Loucy (cell line): ENCODE measurements around the gene SUGP2.
"Not testable (repeated sequence)": the region's sequence is repeated elsewhere in the genome, so short reads cannot be mapped to it uniquely, and the experiment has no call there.

Experiments
- H2AFZ ChIP-seq: fragments of 200-600 bp; sonication (generic); 2 replicates; pipeline ENCODE4 v1.6.0; 2016; ENCODE audit warnings: antibody characterized with exemption, mild to moderate bottlenecking, low read length, moderate library complexity
- H3F3A ChIP-seq: fragments of 200-600 bp; 2 replicates; pipeline ENCODE4 v1.6.0; 2016; ENCODE audit warnings: antibody characterized with exemption, low read depth, mild to moderate bottlenecking
- H3K27me3 ChIP-seq: fragments of 200-600 bp; sonication (generic); 2 replicates; pipeline ENCODE4 v1.6.1; 2014; ENCODE audit warnings: low read length, mild to moderate bottlenecking; ENCODE audit not compliant: insufficient read depth, poor library complexity, severe bottlenecking
- H3K36me3 ChIP-seq: fragments of 200-600 bp; sonication (generic); 2 replicates; pipeline ENCODE4 v1.6.1; 2016; ENCODE audit warnings: low read length; ENCODE audit not compliant: insufficient read depth
- H3K4me1 ChIP-seq: fragments of 200-600 bp; sonication (generic); 2 replicates; pipeline ENCODE4 v1.5.1; 2014; ENCODE audit warnings: low read length, mild to moderate bottlenecking; ENCODE audit not compliant: insufficient read depth, poor library complexity, severe bottlenecking
- H3K4me2 ChIP-seq: fragments of 200-600 bp; sonication (generic); 2 replicates; pipeline ENCODE4 v1.6.0; 2014; ENCODE audit warnings: antibody characterized with exemption, low read length, low read depth, mild to moderate bottlenecking; ENCODE audit not compliant: poor library complexity, severe bottlenecking
- H3K4me3 ChIP-seq: fragments of 200-600 bp; sonication (generic); 2 replicates; pipeline ENCODE4 v1.5.1; 2014; ENCODE audit warnings: low read length, mild to moderate bottlenecking, mixed read lengths; ENCODE audit not compliant: poor library complexity, severe bottlenecking
- H3K79me2 ChIP-seq: fragments of 200-600 bp; sonication (generic); 2 replicates; pipeline ENCODE4 v1.6.1; 2014; ENCODE audit warnings: low read length; ENCODE audit not compliant: insufficient read depth
- H3K9ac ChIP-seq: fragments of 200-600 bp; sonication (generic); 2 replicates; pipeline ENCODE4 v1.6.0; 2014; ENCODE audit warnings: mild to moderate bottlenecking, low read depth, low read length, moderate library complexity; ENCODE audit not compliant: poor library complexity, severe bottlenecking
- H3K9me2 ChIP-seq: fragments of 200-600 bp; sonication (generic); replicated peaks from 2 replicates; pipeline ENCODE4 v1.6.1; 2016; ENCODE audit warnings: low read depth, low read length, mixed read lengths
- H3K9me3 ChIP-seq: fragments of 200-600 bp; sonication (generic); 2 replicates; pipeline ENCODE4 v1.6.1; 2014; ENCODE audit warnings: mild to moderate bottlenecking, antibody characterized with exemption, low read length, low read depth; ENCODE audit not compliant: insufficient read depth
- H4K20me1 ChIP-seq: fragments of 200-600 bp; sonication (generic); 2 replicates; pipeline ENCODE4 v1.6.0; 2014; ENCODE audit warnings: antibody characterized with exemption, low read length, mild to moderate bottlenecking; ENCODE audit not compliant: insufficient read depth, poor library complexity, severe bottlenecking
- CTCF ChIP-seq: fragments of 200-600 bp; sonication (generic); conservative IDR thresholded peaks from 2 replicates; pipeline ENCODE4 v1.5.1; 2014; ENCODE audit warnings: mild to moderate bottlenecking, antibody characterized with exemption, low read length
- EZH2phosphoT487 ChIP-seq: fragments of 200-600 bp; IDR thresholded peaks from 2 replicates; pipeline ENCODE4 v1.6.1; 2018; ENCODE audit warnings: antibody characterized with exemption, mild to moderate bottlenecking, moderate library complexity, borderline replicate concordance

SUGP2 gene

GRCh38 chr19:18954094-18954493 is 79.2 kb downstream of the SUGP2 start:
- Histone ChIP-seq H3K79me2 (no peaks in the 10 kb centered on the region), H2AFZ (no peak overlapping the region), H3K9ac (no peak overlapping the region), H3K4me3 (no peak overlapping the region), H3K9me2 (no peaks in the 10 kb centered on the region), H3F3A (no peaks in the 10 kb centered on the region), H3K36me3 (no peaks in the 10 kb centered on the region), H3K4me2 (no peak overlapping the region), H4K20me1 (no peaks in the 10 kb centered on the region), H3K9me3 (no peaks in the 10 kb centered on the region), H3K4me1 (no peaks in the 10 kb centered on the region), H3K27me3 (no peaks in the 10 kb centered on the region)
- TF ChIP-seq EZH2phosphoT487: no peak
- TF ChIP-seq CTCF: no peak

GRCh38 chr19:18952364-18953003 is 80.8 kb downstream of the SUGP2 start:
- H2AFZ ChIP-seq, H3K9me3 ChIP-seq, H3K4me2 ChIP-seq, H3F3A ChIP-seq, H3K36me3 ChIP-seq, H3K4me3 ChIP-seq, H4K20me1 ChIP-seq, H3K79me2 ChIP-seq, H3K27me3 ChIP-seq, H3K9me2 ChIP-seq, H3K9ac ChIP-seq, H3K4me1 ChIP-seq: not testable (repeated sequence)

- Histone ChIP-seq H3K9me2 (no peaks in the 10 kb centered on the region), H3K9ac (no peak overlapping the region), H3F3A (no peaks in the 10 kb centered on the region), H3K79me2 (no peaks in the 10 kb centered on the region), H2AFZ (no peak overlapping the region), H3K36me3 (no peaks in the 10 kb centered on the region), H3K4me2 (no peak overlapping the region), H4K20me1 (no peaks in the 10 kb centered on the region), H3K4me1 (no peaks in the 10 kb centered on the region), H3K4me3 (no peak overlapping the region), H3K27me3 (no peaks in the 10 kb centered on the region), H3K9me3 (no peaks in the 10 kb centered on the region)
- TF ChIP-seq EZH2phosphoT487 (no peak), CTCF (no peak)
These were observed 81.5 kb downstream of the SUGP2 start for GRCh38 chr19:18951721-18952281.

- TF ChIP-seq EZH2phosphoT487 (no peak), CTCF (no peak)
- no peak overlapping the region for H2AFZ ChIP-seq
- no peaks in the 10 kb centered on the region for H3K9me2 ChIP-seq
- no peaks in the 10 kb centered on the region for H3K9me3 ChIP-seq
- no peak overlapping the region for H3K4me2 ChIP-seq
- H4K20me1 ChIP-seq: no peaks in the 10 kb centered on the region
- no peak overlapping the region for H3K9ac ChIP-seq
- H3F3A ChIP-seq: no peaks in the 10 kb centered on the region
- no peaks in the 10 kb centered on the region for H3K27me3 ChIP-seq
- no peaks in the 10 kb centered on the region for H3K4me1 ChIP-seq
- H3K79me2 ChIP-seq: no peaks in the 10 kb centered on the region
- H3K36me3 ChIP-seq: no peaks in the 10 kb centered on the region
- no peak overlapping the region for H3K4me3 ChIP-seq
These were observed 83.5 kb downstream of the SUGP2 start for GRCh38 chr19:18949858-18950257.
